HG02588 (cell line): ENCODE data around the gene SWT1.
"Not testable (repeated sequence)": the region's sequence is repeated elsewhere in the genome, so short reads cannot be mapped to it uniquely, and the experiment has no call there.

Experiments
- ATAC-seq: cut with Tn5 transposase; IDR thresholded peaks from one replicate; pipeline ENCODE4 v1.9.1; 2021; ENCODE audit warnings: mild to moderate bottlenecking, moderate library complexity; ENCODE audit not compliant: unreplicated experiment

The SWT1 gene

DNA sequence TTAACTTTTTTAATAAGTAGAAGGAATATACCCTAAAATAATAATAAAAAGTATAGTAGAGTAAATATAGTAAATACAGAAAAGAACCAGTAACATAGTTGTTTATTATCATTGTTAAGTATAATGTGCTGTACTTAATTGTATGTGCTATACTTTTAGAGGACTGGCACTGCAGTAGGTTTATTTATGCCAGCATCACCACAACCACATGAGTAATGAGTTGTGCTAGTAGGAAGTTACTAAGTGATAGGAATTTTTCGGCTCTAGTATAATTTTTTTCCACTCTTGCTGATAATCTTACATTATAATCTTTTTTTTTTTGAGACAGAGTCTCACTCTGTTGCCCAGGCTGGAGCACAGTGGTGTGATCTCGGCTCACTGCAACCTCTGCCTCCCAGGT lies 88.5 kb downstream of the SWT1 start:
- no peak for ATAC-seq

DNA sequence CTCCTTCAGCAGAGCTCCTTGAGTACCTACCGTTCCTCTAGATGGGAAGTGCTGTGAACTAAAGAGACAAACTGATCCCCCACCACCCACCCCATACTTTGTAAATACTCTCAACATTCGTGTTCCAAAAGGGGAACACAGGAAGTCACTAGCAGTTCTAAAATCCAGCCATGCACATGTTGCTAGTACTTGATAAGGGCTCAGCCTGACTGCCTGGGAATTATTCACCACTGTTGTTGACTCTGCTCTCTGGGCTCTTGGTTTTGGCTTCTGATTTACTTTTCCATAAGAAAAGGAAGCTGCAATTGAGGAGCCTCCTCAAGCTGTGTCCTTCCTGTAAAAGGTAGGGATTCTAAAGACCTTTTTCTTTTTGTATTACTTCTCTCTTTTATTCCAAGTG lies 92.6 kb downstream of the SWT1 start:
- no peak for ATAC-seq

DNA sequence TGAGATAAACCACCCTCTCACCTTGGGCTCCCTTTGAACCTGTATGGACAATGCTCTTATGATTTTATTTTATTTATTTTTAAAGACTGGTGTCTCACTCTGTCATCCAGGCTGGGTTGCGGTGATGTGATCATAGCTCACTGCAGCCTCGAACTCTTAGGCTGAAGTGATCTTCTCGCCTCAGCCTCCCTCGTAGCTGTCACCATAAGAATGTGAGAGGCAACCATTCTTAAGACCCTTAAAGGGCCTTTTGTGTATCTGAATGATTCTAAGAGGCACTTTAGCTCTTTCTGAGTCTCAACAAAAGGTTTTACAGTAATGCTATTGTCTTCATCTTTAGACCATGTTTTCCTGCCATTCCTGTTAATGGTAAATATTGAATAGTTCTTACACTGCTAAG lies 93.1 kb downstream of the SWT1 start:
- ATAC-seq = no peak

DNA sequence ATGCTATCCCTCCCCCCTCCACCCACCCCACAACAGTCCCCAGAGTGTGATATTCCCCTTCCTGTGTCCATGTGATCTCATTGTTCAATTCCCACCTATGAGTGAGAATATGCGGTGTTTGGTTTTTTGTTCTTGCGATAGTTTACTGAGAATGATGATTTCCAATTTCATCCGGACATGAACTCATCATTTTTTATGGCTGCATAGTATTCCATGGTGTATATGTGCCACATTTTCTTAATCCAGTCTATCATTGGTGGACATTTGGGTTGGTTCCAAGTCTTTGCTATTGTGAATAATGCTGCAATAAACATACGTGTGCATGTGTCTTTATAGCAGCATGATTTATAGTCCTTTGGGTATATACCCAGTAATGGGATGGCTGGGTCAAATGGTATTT lies 95.0 kb downstream of the SWT1 start:
- ATAC-seq = not testable (repeated sequence)

DNA sequence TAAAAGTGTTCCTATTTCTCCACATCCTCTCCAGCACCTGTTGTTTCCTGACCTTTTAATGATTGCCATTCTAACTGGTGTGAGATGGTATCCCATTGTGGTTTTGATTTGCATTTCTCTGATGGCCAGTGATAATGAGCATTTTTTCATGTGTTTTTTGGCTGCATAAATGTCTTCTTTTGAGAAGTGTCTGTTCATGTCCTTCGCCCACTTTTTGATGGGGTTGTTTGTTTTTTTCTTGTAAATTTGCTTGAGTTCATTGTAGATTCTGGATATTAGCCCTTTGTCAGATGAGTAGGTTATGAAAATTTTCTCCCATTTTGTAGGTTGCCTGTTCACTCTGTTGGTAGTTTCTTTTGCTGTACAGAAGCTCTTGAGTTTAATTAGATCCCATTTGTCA lies 95.4 kb downstream of the SWT1 start:
- ATAC-seq = not testable (repeated sequence)

DNA sequence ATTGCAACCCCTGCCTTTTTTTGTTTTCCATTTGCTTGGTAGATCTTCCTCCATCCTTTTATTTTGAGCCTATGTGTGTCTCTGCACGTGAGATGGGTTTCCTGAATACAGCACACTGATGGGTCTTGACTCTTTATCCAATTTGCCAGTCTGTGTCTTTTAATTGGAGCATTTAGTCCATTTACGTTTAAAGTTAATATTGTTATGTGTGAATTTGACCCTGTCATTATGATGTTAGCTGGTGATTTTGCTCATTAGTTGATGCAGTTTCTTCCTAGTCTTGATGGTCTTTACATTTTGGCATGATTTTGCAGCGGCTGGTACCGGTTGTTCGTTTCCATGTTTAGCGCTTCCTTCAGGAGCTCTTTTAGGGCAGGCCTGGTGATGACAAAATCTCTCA lies 98.6 kb downstream of the SWT1 start:
- not testable (repeated sequence) for ATAC-seq

DNA sequence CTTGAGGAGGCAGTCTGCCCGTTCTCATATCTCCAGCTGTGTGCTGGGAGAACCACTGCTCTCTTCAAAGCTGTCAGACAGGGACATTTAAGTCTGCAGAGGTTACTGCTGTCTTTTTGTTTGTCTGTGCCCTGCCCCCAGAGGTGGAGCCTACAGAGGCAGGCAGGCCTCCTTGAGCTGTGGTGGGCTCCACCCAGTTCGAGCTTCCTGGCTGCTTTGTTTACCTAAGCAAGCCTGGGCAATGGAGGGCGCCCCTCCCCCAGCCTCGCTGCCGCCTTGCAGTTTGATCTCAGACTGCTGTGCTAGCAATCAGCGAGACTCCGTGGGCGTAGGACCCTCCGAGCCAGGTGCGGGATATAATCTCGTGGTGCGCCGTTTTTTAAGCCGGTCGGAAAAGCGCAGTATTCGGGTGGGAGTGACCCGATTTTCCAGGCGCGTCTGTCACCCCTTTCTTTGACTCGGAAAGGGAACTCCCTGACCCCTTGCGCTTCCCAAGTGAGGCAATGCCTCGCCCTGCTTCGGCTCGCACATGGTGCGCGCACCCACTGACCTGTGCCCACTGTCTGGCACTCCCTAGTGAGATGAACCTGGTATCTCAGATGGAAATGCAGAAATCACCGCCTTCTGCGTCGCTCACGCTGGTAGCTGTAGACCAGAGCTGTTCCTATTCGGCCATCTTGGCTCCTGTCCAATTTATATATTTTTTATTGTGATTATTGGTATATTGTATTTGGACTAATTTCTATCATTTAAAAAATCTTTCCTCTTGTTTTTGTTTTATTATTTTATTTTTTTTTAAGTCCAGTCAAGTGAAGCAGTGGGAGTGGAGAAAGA lies 100.4 kb downstream of the SWT1 start:
- ATAC-seq = not testable (repeated sequence)

DNA sequence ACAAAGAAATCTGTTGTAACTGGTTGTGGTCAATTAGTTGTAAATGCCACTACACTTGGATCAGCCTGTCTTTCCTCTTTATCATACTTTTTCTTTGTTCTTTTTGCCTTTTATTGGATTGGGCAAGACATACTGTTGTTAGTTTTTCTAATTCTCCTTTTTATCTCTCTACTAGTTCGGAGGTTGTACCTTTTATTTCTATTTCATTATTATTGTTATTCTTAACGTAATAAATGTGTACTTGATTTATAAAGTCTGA lies 100.9 kb downstream of the SWT1 start:
- no peak for ATAC-seq

DNA sequence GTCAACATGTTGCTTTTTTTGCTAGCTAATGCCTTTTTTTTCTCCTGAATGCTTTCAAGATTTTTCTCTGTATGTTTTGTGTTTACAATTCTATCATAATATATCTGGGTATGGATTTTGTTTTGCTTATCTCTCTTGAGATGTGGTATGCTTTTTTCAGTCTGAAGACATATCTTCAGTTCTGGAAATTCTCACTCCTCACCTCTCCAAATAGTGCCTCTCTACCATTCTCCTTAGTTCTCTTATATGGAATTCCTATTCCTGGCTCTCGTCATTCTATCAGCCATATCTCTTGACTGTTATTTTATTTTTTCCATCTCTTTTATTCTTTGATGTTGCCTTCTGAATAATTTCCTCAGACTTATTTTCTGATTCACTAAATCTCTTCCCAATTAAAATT lies 101.7 kb downstream of the SWT1 start:
- no peak for ATAC-seq

DNA sequence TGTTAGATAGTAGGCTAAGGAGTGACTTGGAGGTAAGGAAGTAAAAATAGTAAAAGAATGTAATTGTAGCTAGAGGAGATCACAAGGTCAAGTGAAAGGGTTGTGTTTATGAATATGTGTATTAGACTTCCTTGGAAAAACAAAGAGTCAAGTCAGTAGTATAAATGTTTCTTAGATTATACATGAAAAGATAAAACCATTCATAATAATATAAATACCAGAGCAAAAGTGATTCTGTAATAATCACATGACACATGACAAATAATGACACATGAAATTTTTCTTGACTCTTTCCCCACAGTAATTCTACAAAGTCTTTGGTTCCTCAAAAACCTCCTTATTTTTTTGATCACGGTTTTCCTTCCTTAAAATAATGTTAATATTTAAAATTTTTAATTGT lies 103.6 kb downstream of the SWT1 start:
- ATAC-seq = no peak

DNA sequence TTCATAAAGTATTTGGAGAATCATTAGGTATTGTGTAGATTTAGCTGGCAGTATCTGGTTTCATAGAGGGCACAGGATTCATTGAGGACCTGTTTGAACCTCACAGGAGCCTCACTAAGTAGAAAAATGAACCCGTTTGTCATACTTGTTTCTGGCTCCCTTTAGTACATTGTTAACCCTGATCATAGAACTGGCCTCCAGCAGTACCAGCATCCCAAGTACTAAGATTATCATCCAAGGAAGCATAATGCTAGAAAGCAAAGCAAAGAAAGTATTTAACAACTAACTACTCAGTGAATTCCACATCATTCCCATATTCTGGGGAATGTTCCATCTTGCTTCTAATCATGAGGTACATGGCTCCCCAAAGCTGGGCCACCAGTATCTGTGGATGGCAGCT lies 105.2 kb downstream of the SWT1 start:
- ATAC-seq = no peak

DNA sequence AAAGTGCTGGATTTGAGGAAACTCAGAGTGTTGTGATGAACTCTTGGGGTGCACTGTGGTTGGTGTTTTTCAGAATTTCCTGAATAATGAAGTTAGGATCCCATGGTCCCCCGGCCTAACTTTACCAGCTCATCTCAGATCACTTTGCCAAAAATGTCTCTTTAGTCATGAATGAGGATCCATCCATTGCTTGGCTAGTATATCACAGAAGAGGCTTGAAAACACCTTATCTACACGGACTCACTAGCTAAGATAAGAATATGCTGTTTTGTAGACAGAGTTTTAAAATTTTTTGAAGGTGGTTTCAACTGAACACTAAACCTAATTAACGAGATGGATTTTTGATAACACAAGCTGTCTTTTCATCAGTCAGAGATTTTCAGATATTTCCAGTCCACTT lies 106.3 kb downstream of the SWT1 start:
- no peak for ATAC-seq

DNA sequence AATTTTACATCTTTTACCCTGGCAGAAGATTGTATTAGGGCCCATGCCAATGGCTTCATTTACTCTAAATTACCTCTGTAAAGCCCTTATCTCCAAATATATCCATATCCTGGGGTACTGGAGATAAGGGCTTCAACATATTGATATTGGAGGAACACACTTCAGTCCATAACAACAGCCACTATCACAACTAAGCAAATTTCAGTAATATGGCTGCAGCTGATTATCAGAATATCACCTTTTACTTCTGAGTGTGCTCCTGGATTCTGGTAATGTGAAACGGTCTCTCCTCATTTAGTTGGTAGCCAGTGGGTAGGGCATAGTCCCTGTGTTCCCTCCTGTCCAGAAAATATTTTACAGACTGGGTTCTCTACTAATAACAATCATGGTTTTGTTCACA lies 106.8 kb downstream of the SWT1 start:
- no peak for ATAC-seq

DNA sequence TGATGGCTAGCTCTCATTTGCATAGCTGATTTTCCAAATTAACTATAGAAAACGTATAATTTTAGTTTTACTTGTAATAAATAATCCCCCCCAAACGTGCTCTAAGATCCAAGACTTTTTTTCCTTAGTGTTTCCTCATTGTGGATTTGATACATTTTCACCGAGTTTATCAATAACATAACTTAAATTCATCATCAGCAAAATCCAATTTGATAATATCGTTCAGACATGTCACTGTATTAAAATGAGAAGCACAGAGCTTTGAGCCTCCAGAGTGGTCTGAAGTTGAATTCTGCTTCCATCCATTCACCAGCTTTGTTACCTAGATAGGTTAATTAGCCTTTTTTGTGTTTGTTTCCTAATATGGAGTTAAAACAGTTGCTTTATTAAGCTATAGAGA lies 108.3 kb downstream of the SWT1 start:
- no peak for ATAC-seq

DNA sequence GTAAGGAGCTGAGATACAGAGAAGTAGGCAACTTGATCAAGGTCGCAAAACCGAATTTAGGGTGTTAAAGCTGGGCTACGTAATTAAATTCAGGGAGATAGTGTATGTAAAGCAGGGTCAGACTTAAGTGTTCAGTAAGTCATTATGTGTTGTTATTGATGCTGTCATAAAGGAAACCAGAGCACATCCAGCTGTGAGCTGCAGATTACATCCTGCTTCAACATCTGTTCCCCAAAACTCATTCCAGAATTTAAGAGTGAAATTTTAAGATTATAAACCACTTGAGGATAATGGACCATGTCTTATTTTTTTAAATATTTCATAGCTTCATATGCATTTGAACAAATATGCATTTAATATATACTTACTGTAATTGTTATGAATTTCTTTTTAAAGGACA lies 110.3 kb downstream of the SWT1 start:
- ATAC-seq = no peak

DNA sequence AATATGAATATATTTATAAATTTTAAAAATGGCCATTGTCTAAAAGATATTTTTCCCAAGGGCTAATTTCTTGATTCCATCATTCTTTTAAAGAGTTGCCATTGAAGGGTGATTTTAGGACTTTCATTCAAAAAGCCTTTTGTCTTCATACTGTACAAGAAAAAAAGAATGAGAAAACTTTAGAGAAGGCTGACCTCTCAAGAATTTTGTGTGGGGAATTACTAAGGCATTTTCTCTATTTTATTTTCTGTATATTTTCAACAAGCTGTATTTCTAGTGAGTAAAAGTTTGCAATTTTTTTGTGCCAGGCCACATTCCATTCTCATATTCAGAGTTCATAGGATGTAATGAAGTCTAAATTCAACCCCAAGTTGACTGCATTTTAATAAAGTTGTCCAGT lies 110.7 kb downstream of the SWT1 start:
- no peak for ATAC-seq

DNA sequence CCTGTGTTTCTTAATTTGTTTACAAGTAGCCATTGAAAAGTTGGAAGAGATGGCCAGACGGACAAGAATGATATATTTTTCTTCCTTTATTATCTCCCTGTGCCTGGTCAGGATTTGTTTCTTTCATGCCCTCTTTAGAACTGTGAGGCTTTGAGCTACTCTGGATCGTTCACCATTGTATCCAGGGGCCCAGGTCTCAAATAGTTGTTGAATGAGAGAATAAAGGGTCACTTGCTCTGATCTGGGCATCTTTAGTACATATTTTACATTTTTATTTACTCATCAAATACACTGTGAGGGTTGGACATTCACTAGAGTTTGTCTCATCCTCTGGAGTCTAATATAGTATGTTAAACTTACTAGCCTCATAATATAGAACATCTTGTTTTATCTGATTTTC lies 111.4 kb downstream of the SWT1 start:
- ATAC-seq = no peak

DNA sequence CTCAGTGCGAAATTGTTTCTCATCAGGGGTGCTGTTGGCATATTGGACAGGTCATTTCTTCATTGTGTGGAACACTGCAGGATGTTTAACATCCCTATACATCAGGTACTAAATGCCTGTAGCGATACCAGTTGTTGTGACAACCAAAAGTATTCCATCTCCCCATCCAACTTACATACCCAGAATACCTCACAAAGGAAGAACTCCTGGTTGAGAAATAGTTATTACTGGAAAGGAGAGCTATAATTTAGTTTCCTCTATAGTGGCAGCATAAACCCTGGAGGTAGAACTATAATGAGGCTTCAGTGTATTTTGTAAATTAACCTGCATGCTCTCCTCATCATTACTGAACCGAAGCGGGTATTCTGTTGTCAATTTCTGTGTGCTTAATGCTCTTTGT lies 115.0 kb downstream of the SWT1 start:
- no peak for ATAC-seq

DNA sequence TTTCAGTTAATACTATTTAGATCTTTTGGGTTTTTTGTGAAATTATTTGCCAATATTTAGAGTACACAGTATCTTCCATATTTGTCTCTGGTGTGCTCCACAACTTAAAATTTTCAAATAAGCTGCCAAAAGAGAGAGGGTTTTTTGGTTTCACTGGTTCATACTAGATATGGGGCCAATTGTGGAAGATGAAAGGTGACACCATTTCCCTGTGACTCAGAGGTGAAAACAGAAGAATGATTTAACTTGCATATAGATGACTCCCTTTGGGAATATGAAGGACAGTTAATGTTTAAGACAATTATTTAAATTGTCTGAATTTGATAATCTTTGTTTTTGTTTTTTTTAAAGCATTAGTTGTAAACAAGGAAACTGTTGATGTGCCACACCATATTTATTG lies 122.6 kb downstream of the SWT1 start:
- ATAC-seq = no peak

DNA sequence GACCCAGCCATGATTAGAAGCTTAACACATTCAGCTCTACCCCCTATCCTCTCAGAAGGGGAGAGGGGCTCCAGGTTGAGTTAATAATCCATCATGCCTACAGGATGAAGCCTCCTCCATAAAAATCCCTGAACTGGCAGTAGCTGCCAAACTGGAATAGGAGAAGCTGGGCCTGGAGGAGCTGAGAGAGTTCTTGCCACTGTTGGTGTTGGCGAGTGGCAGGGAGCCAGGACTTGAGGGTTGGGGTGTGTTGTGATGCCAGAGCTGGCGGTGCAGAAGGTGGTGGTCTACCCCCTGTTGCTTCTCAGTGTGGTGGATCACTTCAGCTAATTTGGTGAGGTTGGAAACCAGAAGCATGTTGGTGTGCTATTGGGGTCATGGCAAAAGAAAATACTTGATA lies 123.6 kb downstream of the SWT1 start:
- ATAC-seq = no peak

DNA sequence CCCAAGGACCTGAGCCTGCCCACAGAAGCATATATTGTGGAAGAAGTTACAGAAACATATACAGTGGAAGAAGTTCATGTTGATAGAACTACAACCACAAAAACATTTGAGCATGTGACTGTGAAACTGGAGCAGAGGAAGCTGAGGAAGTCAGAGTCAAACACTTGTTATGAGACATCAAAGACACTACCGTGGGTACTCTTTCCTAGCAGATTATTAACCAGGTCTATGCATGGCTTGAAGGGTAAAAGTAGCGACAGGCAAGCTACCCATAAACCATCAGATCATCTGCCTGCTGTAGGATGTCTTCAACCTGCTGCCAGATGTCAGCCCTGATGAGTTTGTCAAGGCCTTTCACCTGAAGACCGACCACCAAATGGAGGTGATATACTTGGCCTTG lies 124.3 kb downstream of the SWT1 start:
- peak; percentile 83 for ATAC-seq

DNA sequence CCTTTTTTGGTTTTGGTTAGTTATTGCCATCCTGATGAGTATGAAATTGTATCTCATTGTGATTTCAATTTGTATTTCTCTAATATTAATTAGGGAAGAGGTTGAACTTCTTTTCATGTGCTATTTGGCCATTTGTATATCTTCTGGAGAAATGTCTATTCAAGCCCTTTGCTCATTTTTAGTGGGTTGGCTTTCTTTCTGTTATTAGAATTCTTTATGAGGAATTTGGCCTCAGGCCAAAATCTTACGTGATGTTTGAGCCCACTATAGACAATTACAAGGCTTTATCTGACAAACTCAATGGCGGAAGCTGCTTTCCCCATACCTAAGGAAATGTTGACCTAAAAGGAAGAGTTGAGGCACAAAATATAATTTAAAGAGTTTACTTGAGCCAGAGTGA lies 127.1 kb downstream of the SWT1 start:
- no peak for ATAC-seq

DNA sequence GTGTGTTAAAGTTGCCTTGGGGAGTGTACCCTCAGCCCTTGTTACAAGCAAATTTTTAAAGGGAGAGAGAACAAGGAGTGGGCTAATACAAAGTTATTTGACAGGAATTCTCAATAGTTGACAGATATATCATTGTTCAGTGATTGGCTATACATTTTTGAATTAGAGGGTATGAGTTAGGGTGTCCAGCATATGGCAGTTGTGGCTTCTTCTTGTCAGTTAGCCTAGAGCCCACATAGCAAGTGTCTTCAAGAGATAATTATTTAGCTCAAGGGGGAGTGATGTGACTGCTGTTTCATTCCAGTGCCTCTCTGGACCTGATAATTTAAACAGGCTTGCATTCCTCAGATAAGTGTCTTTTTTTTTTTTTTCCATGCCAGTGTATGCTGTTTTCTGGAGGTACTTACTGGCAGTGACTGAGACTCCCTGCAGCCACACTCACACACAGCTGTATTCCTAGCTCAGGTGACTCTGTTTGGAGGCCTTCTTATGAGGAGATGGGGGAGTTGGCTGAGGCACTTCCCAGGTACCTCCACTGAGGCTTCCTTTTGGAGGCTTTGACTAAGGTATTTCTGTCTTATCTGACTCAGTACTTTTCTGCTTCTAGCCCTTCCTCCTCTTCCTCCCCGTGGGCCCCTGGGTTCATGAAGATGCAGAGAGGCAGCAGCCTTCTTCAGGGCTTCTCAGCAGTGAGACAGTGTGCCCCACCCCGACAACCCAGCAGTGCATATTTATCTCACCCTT lies 127.7 kb downstream of the SWT1 start:
- ATAC-seq = no peak
